Measurements from ENCODE around the gene MANF. TPM values are rescaled to one million over a fixed set of nuclear protein-coding genes. Genes with fewer than 3 reads are reported as not detected.

MANF gene
- polyA plus RNA-seq, 1 experiment = 79.5 TPM

GRCh38 chr3:51398595-51399310 lies 13.7 kb downstream of the MANF start:
- POLR2A ChIA-PET = no interaction called here
- no peaks in the 10 kb centered on the region for H3K27me3 ChIP-seq (ENCODE audit: control insufficient read depth, insufficient read depth, low read length)
- DNase-seq (ENCODE audit: low read depth, low spot score) = no peak
- CTCF ChIA-PET = interaction anchor here (8.2 kb wide), 1 partner anchor 9 kb away, joined by 37 read pairs; the partner anchor contains the start of gene RBM15B
- TF ChIP-seq CTCF (IDR thresholded peaks at IDR 0.05; ENCODE audit: low read depth, low read length) = no peak
- no peak overlapping the region for H3K27ac ChIP-seq (ENCODE audit: low read depth, low read length)
- no peak overlapping the region for H3K4me3 ChIP-seq (ENCODE audit: low read depth, low read length)
- H3K9me3 ChIP-seq (ENCODE audit: control insufficient read depth, insufficient read depth, low read length) = peaks cover under 1% of the 10 kb centered on the region; the same call in 1 of the 2 replicates

DNA sequence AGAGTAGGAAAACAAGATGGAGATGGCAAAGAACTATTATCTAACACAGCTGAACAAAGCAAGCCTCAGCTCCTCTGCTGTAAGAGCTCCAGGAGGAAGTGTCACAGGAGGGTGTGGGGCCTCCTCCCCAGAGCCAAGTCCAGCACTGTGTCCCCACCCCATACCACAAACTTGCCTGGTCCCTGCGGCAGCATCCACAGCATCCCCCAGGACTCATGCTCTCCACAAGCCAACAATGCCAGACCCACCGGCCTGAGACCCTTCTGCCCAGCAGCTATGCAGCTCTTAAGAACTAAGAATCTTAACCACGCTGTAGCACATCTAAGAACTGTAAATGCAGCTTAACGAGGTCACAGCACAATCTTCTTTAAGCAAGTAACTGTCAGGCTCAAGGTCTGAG lies 15.1 kb downstream of the MANF start:
- ChIA-PET CTCF (interaction anchor here (8.2 kb wide), 1 partner anchor 11 kb away, joined by 37 read pairs; the partner anchor contains the start of gene RBM15B), POLR2A (no interaction called here)
- no peak for DNase-seq (ENCODE audit: low read depth, low spot score)
- no peak overlapping the region for H3K27ac ChIP-seq (ENCODE audit: low read depth, low read length)
- no peaks in the 10 kb centered on the region for H3K9me3 ChIP-seq (ENCODE audit: control insufficient read depth, insufficient read depth, low read length)
- H3K4me3 ChIP-seq (ENCODE audit: low read depth, low read length) = no peak overlapping the region
- no peaks in the 10 kb centered on the region for H3K27me3 ChIP-seq (ENCODE audit: control insufficient read depth, insufficient read depth, low read length)
- no peak for TF ChIP-seq CTCF (IDR thresholded peaks at IDR 0.05; ENCODE audit: low read depth, low read length)

DNA sequence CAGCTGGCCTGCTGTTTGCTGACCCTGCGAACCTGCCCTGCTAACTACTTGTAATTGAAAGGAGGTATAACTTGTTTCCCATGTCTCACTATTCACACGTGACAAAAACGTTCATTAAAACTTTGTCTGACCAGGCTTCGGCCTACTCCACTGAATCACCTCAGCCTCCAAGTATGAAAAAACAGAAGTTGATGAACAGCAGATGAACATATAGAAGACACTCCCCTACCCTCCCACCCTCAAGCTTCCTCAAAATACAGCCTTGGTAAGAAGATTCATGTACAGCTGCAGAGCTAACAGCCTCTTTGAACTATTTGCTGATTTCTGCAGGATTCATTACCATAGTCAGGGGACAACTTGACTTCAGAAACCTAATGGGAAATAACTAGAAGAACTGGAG lies 16.6 kb downstream of the MANF start:
- no peak for TF ChIP-seq CTCF (IDR thresholded peaks at IDR 0.05; ENCODE audit: low read depth, low read length)
- DNase-seq (ENCODE audit: low read depth, low spot score) = no peak
- Histone ChIP-seq H3K27me3 (ENCODE audit: control insufficient read depth, insufficient read depth, low read length) (no peaks in the 10 kb centered on the region), H3K4me3 (ENCODE audit: low read depth, low read length) (no peak overlapping the region), H3K9me3 (ENCODE audit: control insufficient read depth, insufficient read depth, low read length) (no peaks in the 10 kb centered on the region), H3K27ac (ENCODE audit: low read depth, low read length) (no peak overlapping the region)
- POLR2A ChIA-PET = no interaction called here
- CTCF ChIA-PET = interaction anchor here (8.2 kb wide), 1 partner anchor 12 kb away, joined by 37 read pairs; the partner anchor contains the start of gene RBM15B

DNA sequence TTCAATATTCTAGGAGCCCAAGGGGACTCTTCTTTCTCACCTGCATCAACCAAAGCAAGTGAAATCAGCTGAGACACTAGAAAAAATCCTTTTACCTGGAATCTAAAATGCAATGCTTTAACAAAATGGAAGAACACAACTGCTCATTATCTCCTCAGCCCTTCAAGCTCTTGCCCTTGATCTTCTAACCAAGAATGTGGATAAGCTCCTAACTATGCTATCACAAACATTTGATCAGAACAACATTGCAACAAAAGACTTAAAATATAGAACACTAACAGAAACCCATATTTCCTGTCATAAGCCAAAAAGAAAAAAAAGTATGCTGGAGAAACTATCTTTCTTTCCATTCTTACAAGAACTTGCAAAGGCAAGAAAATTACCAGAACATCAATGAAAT lies 18.6 kb downstream of the MANF start:
- no peak for TF ChIP-seq CTCF (IDR thresholded peaks at IDR 0.05; ENCODE audit: low read depth, low read length)
- no peaks in the 10 kb centered on the region for H3K27me3 ChIP-seq (ENCODE audit: control insufficient read depth, insufficient read depth, low read length)
- no peaks in the 10 kb centered on the region for H3K9me3 ChIP-seq (ENCODE audit: control insufficient read depth, insufficient read depth, low read length)
- no peak for DNase-seq (ENCODE audit: low read depth, low spot score)
- POLR2A ChIA-PET = no interaction called here
- CTCF ChIA-PET = interaction anchor here (8.2 kb wide), 1 partner anchor 14 kb away, joined by 37 read pairs; the partner anchor contains the start of gene RBM15B
- H3K4me3 ChIP-seq (ENCODE audit: low read depth, low read length) = no peak overlapping the region
- no peak overlapping the region for H3K27ac ChIP-seq (ENCODE audit: low read depth, low read length)

DNA sequence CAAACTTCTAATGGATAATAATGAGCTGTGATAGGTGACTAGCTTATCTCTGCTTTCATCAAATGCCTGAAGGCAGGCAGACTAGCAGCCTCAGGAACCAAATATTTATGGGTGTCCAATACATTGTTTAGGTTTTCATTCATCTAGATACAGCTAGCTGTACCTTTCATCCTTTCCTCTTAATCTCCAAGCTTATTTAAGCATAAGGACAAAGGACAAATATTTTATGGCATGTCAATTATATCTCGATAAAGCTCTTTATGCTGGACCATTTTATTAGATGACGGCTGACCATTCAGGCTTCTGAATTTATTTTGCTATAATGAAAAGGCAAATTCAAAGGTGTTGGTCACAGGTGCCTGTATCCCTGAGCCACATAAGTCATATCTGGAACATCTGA lies 22.9 kb downstream of the MANF start:
- POLR2A ChIA-PET = interaction anchor here (1.2 kb wide), 1 partner anchor 14 kb away, joined by 3 read pairs; no protein-coding TSS in a partner anchor

More for the DNA sequence above, 22.9 kb downstream of the MANF start:
- Histone ChIP-seq H3K27me3 (ENCODE audit: control insufficient read depth, insufficient read depth, low read length) (no peaks in the 10 kb centered on the region), H3K9me3 (ENCODE audit: control insufficient read depth, insufficient read depth, low read length) (no peaks in the 10 kb centered on the region), H3K27ac (ENCODE audit: low read depth, low read length) (no peak overlapping the region), H3K4me3 (ENCODE audit: low read depth, low read length) (no peak overlapping the region)
- DNase-seq (ENCODE audit: low read depth, low spot score) = no peak
- CTCF ChIA-PET = interaction anchor here (0.6 to 2.0 kb wide), 2 partner anchors 19 to 92 kb away, joined by 3 to 6 read pairs; no protein-coding TSS in a partner anchor
- no peak for TF ChIP-seq CTCF (IDR thresholded peaks at IDR 0.05; ENCODE audit: low read depth, low read length)

Data from AG04450 (cell line).